Stimulated activated CD4-positive, alpha-beta T cell treated with anti-CD3 and anti-CD28 coated beads, Interleukin-2, amount 100 ng/mL, for 4 hours (primary cell): Measurements from ENCODE around the gene THSD4.

ENCODE experiments used
- DNase-seq: peaks from one replicate; pipeline ENCODE4 v3.0.0-alpha.2; 2020; ENCODE audit warnings: low read depth

THSD4 gene

GRCh38 chr15:71588746-71589145 lies 473.5 kb downstream of the THSD4 start:
- DNase-seq = no peak

- no peak for DNase-seq
These were observed 475.8 kb downstream of the THSD4 start for GRCh38 chr15:71591057-71591456.

- no peak for DNase-seq
These were observed 476.9 kb downstream of the THSD4 start for GRCh38 chr15:71592203-71592602.

- no peak for DNase-seq
These were observed 480.7 kb downstream of the THSD4 start for GRCh38 chr15:71595846-71596553.

GRCh38 chr15:71596672-71597071 lies 481.4 kb downstream of the THSD4 start:
- DNase-seq = no peak

GRCh38 chr15:71597126-71597525 lies 481.9 kb downstream of the THSD4 start:
- no peak for DNase-seq

- DNase-seq = no peak
These were observed 482.4 kb downstream of the THSD4 start for GRCh38 chr15:71597637-71598036.

GRCh38 chr15:71598741-71599140 lies 483.5 kb downstream of the THSD4 start:
- DNase-seq = no peak

- no peak for DNase-seq
These were observed 484.3 kb downstream of the THSD4 start for GRCh38 chr15:71599418-71600151.

- DNase-seq = no peak
These were observed 485.0 kb downstream of the THSD4 start for GRCh38 chr15:71600237-71600636.

- no peak for DNase-seq
These were observed 486.0 kb downstream of the THSD4 start for GRCh38 chr15:71601038-71601834.

GRCh38 chr15:71603379-71603778 lies 488.1 kb downstream of the THSD4 start:
- no peak for DNase-seq

GRCh38 chr15:71607383-71607782 lies 492.1 kb downstream of the THSD4 start:
- no peak for DNase-seq

- no peak for DNase-seq
These were observed 495.7 kb downstream of the THSD4 start for GRCh38 chr15:71610728-71611552.

- DNase-seq = no peak
These were observed 496.5 kb downstream of the THSD4 start for GRCh38 chr15:71611553-71612396.

- no peak for DNase-seq
These were observed 497.1 kb downstream of the THSD4 start for GRCh38 chr15:71612397-71612722.

- no peak for DNase-seq
These were observed 497.6 kb downstream of the THSD4 start for GRCh38 chr15:71612869-71613268.

- no peak for DNase-seq
These were observed 507.8 kb downstream of the THSD4 start for GRCh38 chr15:71623111-71623510.

- DNase-seq = no peak
These were observed 511.4 kb downstream of the THSD4 start for GRCh38 chr15:71626596-71627088.

- no peak for DNase-seq
These were observed 511.9 kb downstream of the THSD4 start for GRCh38 chr15:71627188-71627587.

- DNase-seq = no peak
These were observed 512.3 kb downstream of the THSD4 start for GRCh38 chr15:71627604-71628003.
